ENCODE measurements around the gene PPP2R1A.

PPP2R1A gene

DNA sequence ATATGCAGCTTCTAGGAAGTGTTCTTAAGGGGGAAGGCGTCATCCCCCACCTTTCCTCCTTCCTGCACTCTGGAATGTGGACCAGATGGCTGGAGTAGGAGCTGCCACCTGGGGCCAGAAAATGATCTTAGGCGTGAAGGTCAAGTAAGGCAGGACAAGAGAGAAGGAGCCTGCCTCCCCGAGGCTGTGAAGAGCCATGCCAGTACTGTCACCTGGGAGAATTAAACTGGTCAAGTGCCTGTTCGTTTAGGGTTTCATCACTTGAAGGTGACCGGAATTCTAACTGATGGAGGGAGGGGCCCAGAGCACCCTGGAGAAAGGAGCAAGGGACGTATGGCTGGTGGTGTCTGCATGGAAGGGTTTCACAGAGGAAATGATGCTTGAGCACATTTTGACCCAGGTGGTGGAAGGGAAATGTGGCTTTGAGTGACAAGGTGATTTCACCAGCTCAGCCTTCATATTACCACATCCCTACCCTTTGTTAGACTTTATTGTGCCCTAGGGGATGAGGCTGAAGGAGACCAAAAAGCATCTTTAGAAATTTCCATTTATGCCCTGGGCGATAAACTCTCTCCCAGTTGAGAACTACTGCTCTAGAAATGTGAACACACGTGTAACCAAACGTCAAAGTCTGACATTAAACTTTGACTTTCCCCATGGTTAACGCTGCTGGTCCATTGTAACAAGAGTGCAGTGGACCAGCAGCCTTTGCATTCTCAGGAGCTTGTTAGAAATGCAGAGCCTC lies 37.5 kb downstream of the PPP2R1A start:
- Histone ChIP-seq H3K4me2 (ENCODE audit: low read length) (no peak overlapping the region), H3K9ac (ENCODE audit: low read depth, low read length) (no peak overlapping the region), H3K27me3 (ENCODE audit: control insufficient read depth, insufficient read depth, low read length) (no peaks in the 10 kb centered on the region), H3K4me1 (ENCODE audit: control insufficient read depth, insufficient read depth, low read length) (no peaks in the 10 kb centered on the region), H3K36me3 (ENCODE audit: insufficient read depth, low read length) (peaks cover 77% of the 10 kb centered on the region), H3K4me3 (ENCODE audit: low read length) (no peak overlapping the region), H3K9me3 (replicated peaks; ENCODE audit: low read length) (no peaks in the 10 kb centered on the region)

DNA sequence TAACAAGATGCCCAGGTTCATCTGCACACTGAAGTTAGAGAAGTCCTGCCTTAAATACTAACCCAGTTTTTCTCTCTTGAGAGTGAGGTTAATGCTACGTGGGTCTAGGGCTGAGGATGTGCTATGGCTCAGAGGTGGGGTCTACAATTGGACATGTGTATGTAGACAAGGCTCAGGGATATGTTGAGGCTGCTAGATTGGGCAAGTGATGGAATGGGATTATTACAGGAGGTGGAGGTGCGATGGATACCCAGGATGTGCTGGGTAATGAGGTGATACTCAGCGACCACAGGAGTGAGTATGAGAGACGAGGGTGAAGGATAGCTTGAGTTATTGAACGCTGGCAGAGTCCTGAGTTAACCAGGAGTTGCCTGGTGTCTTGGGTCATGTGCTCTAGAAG lies 38.1 kb downstream of the PPP2R1A start:
- no peak overlapping the region for H3K4me3 ChIP-seq (ENCODE audit: low read length)
- H3K4me2 ChIP-seq (ENCODE audit: low read length): no peak overlapping the region
- H3K4me1 ChIP-seq (ENCODE audit: control insufficient read depth, insufficient read depth, low read length): no peaks in the 10 kb centered on the region
- H3K9me3 ChIP-seq (replicated peaks; ENCODE audit: low read length): no peaks in the 10 kb centered on the region
- no peak overlapping the region for H3K9ac ChIP-seq (ENCODE audit: low read depth, low read length)
- H3K36me3 ChIP-seq (ENCODE audit: insufficient read depth, low read length): peaks cover 71% of the 10 kb centered on the region
- no peaks in the 10 kb centered on the region for H3K27me3 ChIP-seq (ENCODE audit: control insufficient read depth, insufficient read depth, low read length)

DNA sequence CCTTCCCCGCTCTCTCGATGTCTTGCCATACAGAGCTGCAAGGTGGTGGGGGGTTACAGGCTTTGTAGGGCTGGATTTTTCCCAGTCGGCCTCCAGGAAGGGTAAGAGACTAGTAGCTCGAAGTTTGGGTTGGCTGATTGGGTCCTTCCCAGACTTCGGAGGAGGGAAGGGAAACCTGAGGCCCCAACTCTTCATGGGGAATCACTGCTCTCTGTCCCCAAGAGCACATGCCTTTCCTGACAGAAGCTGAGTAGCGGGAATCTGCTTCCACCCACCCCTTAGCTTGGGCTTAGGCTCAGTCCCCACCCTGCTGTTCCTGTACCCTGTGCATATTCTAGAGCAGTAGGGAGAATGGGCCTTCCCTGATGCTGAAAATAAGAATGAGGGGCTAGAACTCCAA lies 39.7 kb downstream of the PPP2R1A start:
- Histone ChIP-seq H3K9me3 (replicated peaks; ENCODE audit: low read length) (no peaks in the 10 kb centered on the region), H3K4me3 (ENCODE audit: low read length) (no peak overlapping the region), H3K27me3 (ENCODE audit: control insufficient read depth, insufficient read depth, low read length) (no peaks in the 10 kb centered on the region), H3K4me2 (ENCODE audit: low read length) (no peak overlapping the region), H3K36me3 (ENCODE audit: insufficient read depth, low read length) (peaks cover 56% of the 10 kb centered on the region), H3K4me1 (ENCODE audit: control insufficient read depth, insufficient read depth, low read length) (no peaks in the 10 kb centered on the region), H3K9ac (ENCODE audit: low read depth, low read length) (no peak overlapping the region)

DNA sequence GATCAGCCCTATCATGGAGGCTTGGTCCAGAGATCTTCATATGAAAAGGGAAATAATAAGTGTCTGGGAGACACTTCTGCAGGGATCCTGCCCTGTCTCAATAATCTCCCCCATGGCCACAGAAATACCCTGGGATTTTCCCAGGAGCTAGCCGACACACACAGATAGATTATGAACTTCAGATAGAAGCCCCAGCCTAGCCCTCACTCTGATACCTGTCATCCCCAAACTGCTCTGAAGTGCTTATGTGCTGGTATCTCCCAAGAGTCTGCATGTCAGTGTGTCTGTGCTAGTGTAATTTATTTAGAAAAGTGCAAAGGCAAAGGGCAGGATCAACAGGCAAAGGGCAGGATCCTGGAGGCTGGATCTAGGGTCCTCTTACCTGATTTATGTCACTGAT lies 40.8 kb downstream of the PPP2R1A start:
- Histone ChIP-seq H3K27me3 (ENCODE audit: control insufficient read depth, insufficient read depth, low read length) (no peaks in the 10 kb centered on the region), H3K4me1 (ENCODE audit: control insufficient read depth, insufficient read depth, low read length) (no peaks in the 10 kb centered on the region), H3K36me3 (ENCODE audit: insufficient read depth, low read length) (peaks cover 46% of the 10 kb centered on the region), H3K4me2 (ENCODE audit: low read length) (no peak overlapping the region), H3K4me3 (ENCODE audit: low read length) (no peak overlapping the region), H3K9ac (ENCODE audit: low read depth, low read length) (no peak overlapping the region), H3K9me3 (replicated peaks; ENCODE audit: low read length) (no peaks in the 10 kb centered on the region)

DNA sequence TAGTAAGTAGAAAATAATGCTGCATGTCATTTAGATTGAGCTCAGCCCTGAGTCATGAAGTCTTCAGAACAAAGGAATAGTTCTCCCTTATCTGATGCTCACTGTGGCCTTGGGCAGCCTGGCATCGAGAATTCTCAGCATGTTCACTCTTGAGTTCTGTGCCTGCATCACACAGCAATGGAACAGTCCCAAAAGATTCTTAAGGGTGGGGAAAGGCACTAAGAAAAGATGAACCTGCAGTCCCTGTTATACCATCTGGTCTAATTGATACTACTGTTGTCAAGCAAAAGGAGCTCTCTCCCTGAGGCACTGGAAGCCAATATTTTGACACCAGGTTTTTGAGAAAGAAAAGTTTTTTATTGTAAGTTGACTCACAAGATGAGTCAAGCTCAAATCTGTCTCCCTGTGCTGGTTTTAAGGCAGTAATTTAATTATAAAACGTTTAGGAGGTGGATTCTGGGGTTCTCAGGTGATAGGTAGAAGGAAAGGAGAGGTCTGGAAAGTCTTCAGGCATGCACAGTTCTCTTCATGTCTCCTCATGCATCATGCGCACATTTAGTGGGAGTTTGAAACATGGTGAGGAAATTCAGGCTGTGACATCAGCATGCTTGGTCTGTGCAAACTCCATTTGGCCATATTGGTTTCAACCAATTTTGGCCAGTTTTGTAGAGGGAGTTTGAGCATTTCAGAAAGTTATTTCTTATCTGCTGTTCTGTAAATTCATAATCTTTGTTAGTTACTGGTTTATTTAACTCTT lies 41.5 kb downstream of the PPP2R1A start:
- peaks cover 40% of the 10 kb centered on the region for H3K36me3 ChIP-seq (ENCODE audit: insufficient read depth, low read length)
- no peaks in the 10 kb centered on the region for H3K27me3 ChIP-seq (ENCODE audit: control insufficient read depth, insufficient read depth, low read length)
- H3K9ac ChIP-seq (ENCODE audit: low read depth, low read length): no peak overlapping the region
- H3K9me3 ChIP-seq (replicated peaks; ENCODE audit: low read length): no peaks in the 10 kb centered on the region
- no peak overlapping the region for H3K4me3 ChIP-seq (ENCODE audit: low read length)
- H3K4me2 ChIP-seq (ENCODE audit: low read length): no peak overlapping the region
- H3K4me1 ChIP-seq (ENCODE audit: control insufficient read depth, insufficient read depth, low read length): no peaks in the 10 kb centered on the region

DNA sequence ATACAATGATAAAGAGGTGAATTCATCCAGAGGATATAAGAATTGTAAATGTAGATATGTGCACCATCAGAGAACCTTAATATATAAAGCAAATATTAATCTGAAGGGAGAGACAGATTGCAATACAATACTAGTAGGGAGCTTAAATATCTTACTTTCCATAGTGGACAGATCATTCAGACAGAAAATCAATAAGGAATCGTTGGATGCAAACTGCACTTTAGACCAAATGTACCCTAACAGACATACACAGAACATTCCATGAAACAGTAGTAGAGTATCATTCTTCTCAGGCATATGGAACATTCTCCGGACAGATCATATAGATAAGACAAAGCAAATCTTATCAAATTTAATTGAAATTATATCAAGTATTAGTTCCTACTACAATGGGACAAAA lies 44.6 kb downstream of the PPP2R1A start:
- Histone ChIP-seq H3K9me3 (replicated peaks; ENCODE audit: low read length) (no peaks in the 10 kb centered on the region), H3K9ac (ENCODE audit: low read depth, low read length) (no peak overlapping the region), H3K4me1 (ENCODE audit: control insufficient read depth, insufficient read depth, low read length) (no peaks in the 10 kb centered on the region), H3K36me3 (ENCODE audit: insufficient read depth, low read length) (peaks cover 12% of the 10 kb centered on the region), H3K27me3 (ENCODE audit: control insufficient read depth, insufficient read depth, low read length) (no peaks in the 10 kb centered on the region), H3K4me3 (ENCODE audit: low read length) (no peak overlapping the region), H3K4me2 (ENCODE audit: low read length) (no peak overlapping the region)

DNA sequence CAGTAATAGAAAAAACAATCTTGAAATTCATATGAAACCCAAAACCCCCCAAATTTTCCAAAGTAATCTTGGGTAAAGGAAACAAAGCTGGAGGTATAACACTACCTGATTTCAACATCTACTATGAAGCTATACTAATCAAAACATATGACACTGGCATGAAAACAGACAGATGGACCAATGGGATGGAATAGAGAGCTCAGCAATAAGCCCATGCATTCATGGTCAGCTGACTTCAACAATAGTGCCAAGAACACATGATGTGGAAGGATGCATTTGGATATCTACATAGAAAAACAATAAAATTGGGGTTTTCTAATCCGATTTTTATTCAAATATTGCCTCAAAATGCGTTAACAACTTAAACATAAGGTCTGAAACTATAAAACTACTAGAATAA lies 47.3 kb downstream of the PPP2R1A start:
- no peak overlapping the region for H3K9ac ChIP-seq (ENCODE audit: low read depth, low read length)
- H3K9me3 ChIP-seq (replicated peaks; ENCODE audit: low read length): no peaks in the 10 kb centered on the region
- no peaks in the 10 kb centered on the region for H3K4me1 ChIP-seq (ENCODE audit: control insufficient read depth, insufficient read depth, low read length)
- H3K36me3 ChIP-seq (ENCODE audit: insufficient read depth, low read length): no peaks in the 10 kb centered on the region
- peak overlapping the region; percentile 4 for H3K4me2 ChIP-seq (ENCODE audit: low read length)
- no peak overlapping the region for H3K4me3 ChIP-seq (ENCODE audit: low read length)
- no peaks in the 10 kb centered on the region for H3K27me3 ChIP-seq (ENCODE audit: control insufficient read depth, insufficient read depth, low read length)

DNA sequence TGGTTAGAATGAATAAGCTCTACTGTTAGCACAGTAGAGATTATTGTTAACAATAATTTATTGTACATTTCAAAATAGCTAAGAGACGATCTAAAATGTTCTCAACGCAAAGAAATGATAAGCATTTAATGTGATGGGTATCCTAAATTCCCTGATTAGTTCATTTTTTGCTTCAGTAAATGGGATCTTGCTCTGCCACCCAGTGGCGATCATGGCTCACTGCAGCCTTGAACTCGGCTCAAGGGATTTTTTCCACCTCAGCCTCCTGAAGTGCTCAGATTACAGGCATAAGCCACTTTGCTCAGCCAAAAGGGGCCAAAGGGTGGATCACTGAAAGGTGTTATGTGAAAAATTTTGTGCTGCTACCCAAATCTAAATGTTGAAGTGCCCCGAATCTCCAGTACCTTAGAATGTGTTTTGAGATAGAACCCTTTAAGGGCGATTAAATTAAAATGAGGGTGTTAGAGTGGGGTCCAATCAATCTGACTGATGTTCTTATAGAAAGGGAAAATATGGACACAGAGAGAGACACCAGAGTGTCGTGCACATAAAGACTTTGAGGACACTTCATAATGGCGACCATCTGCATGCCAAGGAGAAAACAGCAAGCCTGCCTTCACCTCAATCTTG lies 48.0 kb downstream of the PPP2R1A start:
- peak overlapping the region; percentile 4 for H3K4me2 ChIP-seq (ENCODE audit: low read length)
- no peaks in the 10 kb centered on the region for H3K9me3 ChIP-seq (replicated peaks; ENCODE audit: low read length)
- no peak overlapping the region for H3K4me3 ChIP-seq (ENCODE audit: low read length)
- H3K4me1 ChIP-seq (ENCODE audit: control insufficient read depth, insufficient read depth, low read length): no peaks in the 10 kb centered on the region
- no peak overlapping the region for H3K9ac ChIP-seq (ENCODE audit: low read depth, low read length)
- H3K27me3 ChIP-seq (ENCODE audit: control insufficient read depth, insufficient read depth, low read length): no peaks in the 10 kb centered on the region
- no peaks in the 10 kb centered on the region for H3K36me3 ChIP-seq (ENCODE audit: insufficient read depth, low read length)

DNA sequence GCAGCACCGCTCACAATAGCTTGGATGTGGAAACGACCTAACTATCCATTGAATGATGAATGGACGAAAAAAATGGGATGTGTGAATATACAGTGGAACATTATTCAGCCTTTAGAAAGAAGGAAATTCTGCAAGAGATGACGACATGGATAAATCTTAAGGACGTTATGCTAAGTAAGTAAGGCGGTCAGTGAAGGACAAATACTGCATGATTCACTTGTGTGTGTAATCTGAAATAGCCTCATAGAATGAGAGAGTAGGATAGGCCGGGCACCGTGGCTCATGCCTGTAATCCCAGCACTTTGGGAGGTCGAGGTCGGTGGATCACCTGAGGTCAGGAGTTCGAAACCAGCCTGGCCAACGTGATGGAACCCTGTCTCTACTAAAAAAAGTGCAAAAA lies 54.2 kb downstream of the PPP2R1A start:
- Histone ChIP-seq H3K27me3 (ENCODE audit: control insufficient read depth, insufficient read depth, low read length) (no peaks in the 10 kb centered on the region), H3K4me3 (ENCODE audit: low read length) (no peak overlapping the region), H3K9ac (ENCODE audit: low read depth, low read length) (no peak overlapping the region), H3K9me3 (replicated peaks; ENCODE audit: low read length) (no peaks in the 10 kb centered on the region), H3K36me3 (ENCODE audit: insufficient read depth, low read length) (no peaks in the 10 kb centered on the region), H3K4me2 (ENCODE audit: low read length) (no peak overlapping the region), H3K4me1 (ENCODE audit: control insufficient read depth, insufficient read depth, low read length) (no peaks in the 10 kb centered on the region)

DNA sequence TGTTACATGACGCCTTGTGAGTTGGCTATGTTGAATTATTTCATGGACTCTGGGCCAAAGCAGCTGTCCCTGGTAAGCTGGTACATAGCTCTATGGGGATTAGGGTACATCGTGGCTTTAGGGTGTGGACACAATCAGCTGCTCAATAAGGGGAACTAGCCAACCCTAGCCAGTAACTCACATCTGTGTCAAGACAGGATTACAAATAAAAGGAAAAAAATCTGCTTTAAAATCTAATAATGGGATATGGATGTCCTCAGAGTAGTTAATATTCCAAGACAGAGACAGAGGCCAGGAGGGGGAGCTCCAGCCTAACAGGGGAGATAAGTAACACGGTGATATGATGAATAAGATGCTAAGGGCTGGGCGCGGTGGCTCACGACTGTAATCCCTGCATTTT lies 58.4 kb downstream of the PPP2R1A start:
- Histone ChIP-seq H3K27me3 (ENCODE audit: control insufficient read depth, insufficient read depth, low read length) (no peaks in the 10 kb centered on the region), H3K9me3 (replicated peaks; ENCODE audit: low read length) (no peaks in the 10 kb centered on the region), H3K4me2 (ENCODE audit: low read length) (no peak overlapping the region), H3K36me3 (ENCODE audit: insufficient read depth, low read length) (no peaks in the 10 kb centered on the region), H3K9ac (ENCODE audit: low read depth, low read length) (no peak overlapping the region), H3K4me3 (ENCODE audit: low read length) (no peak overlapping the region), H3K4me1 (ENCODE audit: control insufficient read depth, insufficient read depth, low read length) (no peaks in the 10 kb centered on the region)

DNA sequence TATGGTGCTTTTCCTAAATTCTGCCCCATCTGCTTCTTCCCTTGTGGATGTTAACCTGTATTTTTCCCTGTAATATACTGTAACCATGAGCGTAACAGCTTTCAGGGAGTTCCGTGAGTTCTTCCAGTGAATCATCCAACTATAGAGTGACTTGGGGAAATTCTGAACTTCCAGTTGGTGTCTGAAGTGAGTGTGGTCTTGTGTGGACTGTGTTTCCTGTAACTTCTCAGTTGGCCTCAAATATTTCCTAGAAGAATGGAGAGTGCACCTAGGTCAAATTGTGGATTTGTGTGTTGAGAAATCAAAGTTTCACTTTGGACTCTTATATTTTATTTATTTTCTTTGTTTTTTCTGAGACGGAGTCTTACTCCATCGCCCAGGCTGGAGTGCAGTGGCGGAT lies 68.6 kb downstream of the PPP2R1A start:
- Histone ChIP-seq H3K9ac (ENCODE audit: low read depth, low read length) (no peak overlapping the region), H3K4me1 (ENCODE audit: control insufficient read depth, insufficient read depth, low read length) (no peaks in the 10 kb centered on the region), H3K4me3 (ENCODE audit: low read length) (no peak overlapping the region), H3K36me3 (ENCODE audit: insufficient read depth, low read length) (no peaks in the 10 kb centered on the region), H3K27me3 (ENCODE audit: control insufficient read depth, insufficient read depth, low read length) (no peaks in the 10 kb centered on the region), H3K4me2 (ENCODE audit: low read length) (no peak overlapping the region), H3K9me3 (replicated peaks; ENCODE audit: low read length) (peaks cover 2% of the 10 kb centered on the region)
